HepG2 (cell line): Measurements from ENCODE around the gene GDF9. TPM values are rescaled to one million over a fixed set of nuclear protein-coding genes. Genes with fewer than 3 reads are reported as not detected.

ENCODE experiments used
- ATF4 ChIP-seq, 2 experiments: fragments of 450-650 bp in 1 of 2; sonication (generic) in 1 of 2; formaldehyde crosslinking; IDR thresholded peaks; 2 replicates each; pipeline versions ENCODE4 v1.5.0 to v1.8.0; 2020 to 2022; ENCODE audit warnings: mild to moderate bottlenecking in 1 of 2, missing genetic modification reagents in 1 of 2
- CREM ChIP-seq, 2 experiments: sonication (generic) in 1 of 2; formaldehyde crosslinking in 1 of 2; IDR thresholded peaks; 2 replicates each; pipeline versions ENCODE4 v1.4.0 to v1.6.1; 2016 to 2020; ENCODE audit warnings: antibody characterized with exemption in 1 of 2, mild to moderate bottlenecking in 1 of 2, missing genetic modification reagents in 1 of 2
- FOSL2 ChIP-seq: sonication (generic); formaldehyde crosslinking; IDR thresholded peaks from 2 replicates; pipeline ENCODE4 v1.4.0; 2020; ENCODE audit warnings: missing genetic modification reagents
- MIXL1 ChIP-seq: IDR thresholded peaks from 2 replicates; pipeline ENCODE4 v1.6.1; 2016
- NCOR1 ChIP-seq: fragments of 200-600 bp; sonication (generic); IDR thresholded peaks from 2 replicates; pipeline ENCODE4 v1.7.0; 2017; ENCODE audit warnings: antibody characterized with exemption, low read length, borderline replicate concordance
- NR2F1 ChIP-seq, 2 experiments: fragments of 450-650 bp in 1 of 2; formaldehyde crosslinking in 1 of 2; IDR thresholded peaks; 2 replicates each; pipeline versions ENCODE4 v1.5.0 to v1.6.1; 2016 to 2020; ENCODE audit warnings: mild to moderate bottlenecking in 1 of 2, missing compliant biosample characterization in 1 of 2, missing genetic modification reagents in 1 of 2, moderate library complexity in 1 of 2
- POLR2G ChIP-seq: fragments of 200-400 bp; formaldehyde crosslinking; IDR thresholded peaks from 2 replicates; pipeline ENCODE4 v1.6.1; 2018; ENCODE audit warnings: mild to moderate bottlenecking, low read depth, low read length, moderate library complexity
- SALL1 ChIP-seq: sonication (generic); formaldehyde crosslinking; IDR thresholded peaks from 2 replicates; pipeline ENCODE4 v1.8.0; 2022; ENCODE audit warnings: mild to moderate bottlenecking, missing genetic modification reagents
- ZNF331 ChIP-seq: sonication (generic); formaldehyde crosslinking; IDR thresholded peaks from 2 replicates; pipeline ENCODE4 v1.4.0; 2020; ENCODE audit warnings: missing genetic modification reagents
- ZNF746 ChIP-seq: sonication (generic); formaldehyde crosslinking; IDR thresholded peaks from 2 replicates; pipeline ENCODE4 v1.8.0; 2022; ENCODE audit warnings: mild to moderate bottlenecking, missing genetic modification reagents
- ZSCAN12 ChIP-seq: sonication (generic); formaldehyde crosslinking; IDR thresholded peaks from 2 replicates; pipeline ENCODE4 v1.9.0; 2021; ENCODE audit warnings: mild to moderate bottlenecking, missing genetic modification reagents
- polyA plus RNA-seq, 8 experiments: library from polyadenylated mRNA; depleted of rRNA in 3 of 8; stranded (reverse) in 7 of 8; unstranded in 1 of 8; fragments of >200 nt; fragmentation: Illumina TruSeq in 4 of 8; extraction: Trizol in 4 of 8; gene quantifications; 2 replicates each; pipeline versions ENCODE4 v1.2.1 to v1.2.3, GENCODE V29; 2011 to 2016; ENCODE audit warnings: low read depth in 4 of 8, missing spikeins in 1 of 8, mixed read lengths in 1 of 8; ENCODE audit not compliant: insufficient read depth in 1 of 8
- total RNA-seq, 5 experiments: library from RNA; depleted of rRNA; stranded (reverse); fragments of >200 nt; fragmentation: Illumina TruSeq; extraction: Trizol; gene quantifications; 2 replicates each; pipeline ENCODE4 v1.2.3, GENCODE V29; 2016; ENCODE audit warnings: low read depth in 1 of 5
- TF ChIP-seq, protein P1 (sequence below): fragments of 450-650 bp; IDR thresholded peaks from 2 replicates; pipeline ENCODE4 v1.6.1; 2016
- TF ChIP-seq, protein P2 (sequence below): sonication (generic); formaldehyde crosslinking; IDR thresholded peaks from 2 replicates; pipeline ENCODE4 v1.5.1; 2020; ENCODE audit warnings: mild to moderate bottlenecking, missing genetic modification reagents, borderline replicate concordance
- TF ChIP-seq, protein P3 (sequence below), 2 experiments: sonication (generic) in 1 of 2; formaldehyde crosslinking in 1 of 2; IDR thresholded peaks; 2 replicates each; pipeline versions ENCODE4 v1.4.0 to v1.6.1; 2016 to 2020; ENCODE audit warnings: borderline replicate concordance in 1 of 2, low read depth in 1 of 2, mild to moderate bottlenecking in 1 of 2, missing genetic modification reagents in 1 of 2

Gene GDF9
- total and polyA plus RNA-seq, 2 of the 13 experiments (the other 11 are each of a cell fraction or from before 2014, with no cell fraction given), result 0.33 to 0.38 TPM

DNA sequence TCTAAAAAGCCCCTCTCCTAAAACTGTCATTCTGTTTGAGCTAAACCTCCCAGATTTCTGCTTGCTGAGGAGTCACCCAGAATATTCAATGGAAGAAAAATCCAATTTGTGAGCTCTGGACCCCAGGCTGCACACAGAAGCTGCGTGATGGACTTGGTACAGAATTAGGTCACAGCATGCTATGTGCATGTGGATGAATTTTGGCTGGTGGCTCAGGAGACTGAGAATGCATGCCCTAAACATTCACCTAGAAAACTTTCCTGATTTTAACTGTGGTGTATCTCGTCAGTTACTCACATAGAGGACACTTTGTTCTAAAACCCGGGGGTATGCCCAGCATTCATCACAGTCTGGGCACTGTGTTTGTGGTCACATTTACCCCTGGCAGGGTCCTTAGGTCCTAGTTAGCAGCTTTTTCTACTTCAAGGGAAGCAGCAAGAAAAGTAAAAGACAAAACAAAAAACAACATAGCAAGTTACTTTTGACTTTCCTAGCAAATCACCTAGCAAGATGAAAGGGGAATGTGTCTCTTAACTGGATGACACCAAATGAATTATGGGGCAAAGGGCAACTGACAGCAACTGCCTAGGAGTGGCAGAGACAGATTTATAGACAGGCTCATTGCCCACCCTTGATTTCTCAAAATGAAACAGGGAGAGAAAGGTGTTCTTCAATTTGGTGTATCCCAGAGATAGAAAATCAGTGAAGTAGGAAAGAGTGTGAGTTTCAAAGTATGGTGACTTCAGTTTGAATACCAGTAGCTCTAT is 27.6 kb downstream of the GDF9 start (continued):
- TF ChIP-seq, protein P1, sequence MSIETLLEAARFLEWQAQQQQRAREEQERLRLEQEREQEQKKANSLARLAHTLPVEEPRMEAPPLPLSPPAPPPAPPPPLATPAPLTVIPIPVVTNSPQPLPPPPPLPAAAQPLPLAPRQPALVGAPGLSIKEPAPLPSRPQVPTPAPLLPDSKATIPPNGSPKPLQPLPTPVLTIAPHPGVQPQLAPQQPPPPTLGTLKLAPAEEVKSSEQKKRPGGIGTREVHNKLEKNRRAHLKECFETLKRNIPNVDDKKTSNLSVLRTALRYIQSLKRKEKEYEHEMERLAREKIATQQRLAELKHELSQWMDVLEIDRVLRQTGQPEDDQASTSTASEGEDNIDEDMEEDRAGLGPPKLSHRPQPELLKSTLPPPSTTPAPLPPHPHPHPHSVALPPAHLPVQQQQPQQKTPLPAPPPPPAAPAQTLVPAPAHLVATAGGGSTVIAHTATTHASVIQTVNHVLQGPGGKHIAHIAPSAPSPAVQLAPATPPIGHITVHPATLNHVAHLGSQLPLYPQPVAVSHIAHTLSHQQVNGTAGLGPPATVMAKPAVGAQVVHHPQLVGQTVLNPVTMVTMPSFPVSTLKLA, result no peak
- no peak for TF ChIP-seq POLR2G
- TF ChIP-seq NCOR1, result peak; percentile 22; the same call in 1 of the 2 replicates
- peak; percentile 6; the same call in 1 of the 2 replicates for TF ChIP-seq CREM (IDR thresholded peaks at IDR 0.05)
- TF ChIP-seq CREM (CRISPR knock-in tag; IDR thresholded peaks at IDR 0.05), result no peak
- TF ChIP-seq ZNF746 (CRISPR knock-in tag), result no peak
- TF ChIP-seq MIXL1 (CRISPR knock-in tag), result peak; percentile 64; the same call in 1 of the 2 replicates
- TF ChIP-seq, protein P2, sequence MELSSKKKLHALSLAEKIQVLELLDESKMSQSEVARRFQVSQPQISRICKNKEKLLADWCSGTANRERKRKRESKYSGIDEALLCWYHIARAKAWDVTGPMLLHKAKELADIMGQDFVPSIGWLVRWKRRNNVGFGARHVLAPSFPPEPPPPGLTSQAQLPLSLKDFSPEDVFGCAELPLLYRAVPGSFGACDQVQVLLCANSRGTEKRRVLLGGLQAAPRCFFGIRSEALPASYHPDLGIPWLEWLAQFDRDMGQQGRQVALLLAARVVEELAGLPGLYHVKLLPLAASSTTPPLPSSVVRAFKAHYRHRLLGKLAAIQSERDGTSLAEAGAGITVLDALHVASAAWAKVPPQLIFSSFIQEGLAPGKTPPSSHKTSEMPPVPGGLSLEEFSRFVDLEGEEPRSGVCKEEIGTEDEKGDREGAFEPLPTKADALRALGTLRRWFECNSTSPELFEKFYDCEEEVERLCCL (CRISPR knock-in tag), result no peak
- TF ChIP-seq ZSCAN12, result no peak
- TF ChIP-seq SALL1 (CRISPR knock-in tag), result peak; percentile 20; the same call in 1 of the 2 replicates
- TF ChIP-seq NR2F1 (CRISPR knock-in tag; IDR thresholded peaks at IDR 0.05), result 0 out of 4 replicates have a peak, but pooled peaks of 1 of the 2 experiments have one; percentile 22
- peak; percentile 19; the same call in 1 of the 2 replicates for TF ChIP-seq FOSL2 (CRISPR knock-in tag)
- no peak for TF ChIP-seq ZNF331
- TF ChIP-seq, protein P3, sequence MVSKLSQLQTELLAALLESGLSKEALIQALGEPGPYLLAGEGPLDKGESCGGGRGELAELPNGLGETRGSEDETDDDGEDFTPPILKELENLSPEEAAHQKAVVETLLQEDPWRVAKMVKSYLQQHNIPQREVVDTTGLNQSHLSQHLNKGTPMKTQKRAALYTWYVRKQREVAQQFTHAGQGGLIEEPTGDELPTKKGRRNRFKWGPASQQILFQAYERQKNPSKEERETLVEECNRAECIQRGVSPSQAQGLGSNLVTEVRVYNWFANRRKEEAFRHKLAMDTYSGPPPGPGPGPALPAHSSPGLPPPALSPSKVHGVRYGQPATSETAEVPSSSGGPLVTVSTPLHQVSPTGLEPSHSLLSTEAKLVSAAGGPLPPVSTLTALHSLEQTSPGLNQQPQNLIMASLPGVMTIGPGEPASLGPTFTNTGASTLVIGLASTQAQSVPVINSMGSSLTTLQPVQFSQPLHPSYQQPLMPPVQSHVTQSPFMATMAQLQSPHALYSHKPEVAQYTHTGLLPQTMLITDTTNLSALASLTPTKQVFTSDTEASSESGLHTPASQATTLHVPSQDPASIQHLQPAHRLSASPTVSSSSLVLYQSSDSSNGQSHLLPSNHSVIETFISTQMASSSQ (IDR thresholded peaks at IDR 0.05; ENCODE audit: low read depth), result 0 out of 2 replicates have a peak, but pooled peaks have one; percentile 13
- TF ChIP-seq, protein P3 (CRISPR knock-in tag; IDR thresholded peaks at IDR 0.05; ENCODE audit: borderline replicate concordance), result no peak
- TF ChIP-seq ATF4 (CRISPR knock-in tag; IDR thresholded peaks at IDR 0.05), result 0 out of 4 replicates have a peak, but pooled peaks of 1 of the 2 experiments have one; percentile 23
